B cell (primary cell): Measurements from ENCODE around the gene TAF11L2. TPM values are rescaled to one million over a fixed set of nuclear protein-coding genes. Genes with fewer than 3 reads are reported as not detected.
"Not testable (repeated sequence)": the region's sequence is repeated elsewhere in the genome, so short reads cannot be mapped to it uniquely, and the experiment has no call there.

Experiments
- ATAC-seq: fragments of 200-7000 bp; cut with Tn5 transposase; one replicate; pipeline ENCODE4 v1.10.0; 2021; ENCODE audit warnings: low read depth, mild to moderate bottlenecking, moderate number of reproducible peaks, moderate library complexity
- CTCF ChIA-PET: fragments of 350-600 bp; sonication (Branson Sonifier 250); formaldehyde crosslinking; loops from one replicate; lab custom pipeline; 2021; ENCODE audit warnings: antibody characterized with exemption, inconsistent platforms; lab: Charles Lee
- POLR2A ChIA-PET: fragments of 350-600 bp; sonication (Branson Sonifier 250); formaldehyde crosslinking; loops from one replicate; lab custom pipeline; 2021; ENCODE audit warnings: antibody characterized with exemption; lab: Charles Lee
- DNase-seq: peaks from one replicate; pipeline ENCODE4 v3.0.0; 2013
- H2AFZ ChIP-seq: 2 replicates; pipeline ENCODE4 v1.6.1; 2012; ENCODE audit warnings: mild to moderate bottlenecking, low read depth, low read length; ENCODE audit not compliant: insufficient read depth, poor library complexity, severe bottlenecking
- H3K27ac ChIP-seq, 2 donors: 1 replicate in 1 of 2; 2 replicates in 1 of 2; pipeline ENCODE4 v1.5.1; 2012 to 2013; ENCODE audit warnings: low read length in 2 of 2, mild to moderate bottlenecking in 2 of 2, moderate library complexity in 1 of 2
- H3K27me3 ChIP-seq, 4 experiments: fragments of 200-600 bp in 1 of 4; sonication (generic) in 1 of 4; replicated peaks in 1 of 4; 1 replicate in 2 of 4; 2 replicates in 2 of 4; pipeline versions ENCODE4 v1.6.1 to v1.7.0; 2013 to 2016; ENCODE audit warnings: low read length in 3 of 4, mild to moderate bottlenecking in 2 of 4, mixed read lengths in 1 of 4, moderate library complexity in 1 of 4; ENCODE audit not compliant: insufficient read depth in 4 of 4, control insufficient read depth in 3 of 4; ENCODE audit errors: control extremely low read depth in 1 of 4
- H3K36me3 ChIP-seq, 2 experiments: replicated peaks in 1 of 2; 1 replicate in 1 of 2; 2 replicates in 1 of 2; pipeline versions ENCODE4 v1.6.1 to v1.7.1; 2013; ENCODE audit warnings: low read length in 1 of 2; ENCODE audit not compliant: insufficient read depth in 2 of 2, control insufficient read depth in 1 of 2; ENCODE audit errors: control extremely low read depth in 1 of 2, extremely low read depth in 1 of 2
- H3K4me1 ChIP-seq, 2 donors: fragments of 200-600 bp in 1 of 2; sonication (generic) in 1 of 2; 1 replicate in 1 of 2; 2 replicates in 1 of 2; pipeline versions ENCODE4 v1.5.1 to v1.6.1; 2013 to 2017; ENCODE audit warnings: low read length in 2 of 2; ENCODE audit not compliant: control insufficient read depth in 2 of 2, insufficient read depth in 2 of 2
- H3K4me2 ChIP-seq: replicated peaks from 2 replicates; pipeline ENCODE3; 2012; ENCODE audit warnings: mild to moderate bottlenecking, low read depth, low read length; ENCODE audit not compliant: poor library complexity, severe bottlenecking
- H3K4me3 ChIP-seq, 5 experiments: fragments of 200-600 bp in 1 of 5; sonication (generic) in 1 of 5; 1 replicate in 3 of 5; 2 replicates in 2 of 5; pipeline versions ENCODE4 v1.5.1 to v1.7.0; 2011 to 2016; ENCODE audit warnings: low read length in 4 of 5, mild to moderate bottlenecking in 4 of 5, low read depth in 2 of 5, control low read depth in 1 of 5, moderate library complexity in 1 of 5; ENCODE audit not compliant: insufficient read depth in 1 of 5; ENCODE audit errors: control extremely low read depth in 1 of 5, extremely low read depth in 1 of 5
- H3K79me2 ChIP-seq: fragments of 200-600 bp; sonication (generic); one replicate; pipeline ENCODE4 v1.6.0; 2016; ENCODE audit warnings: low read length; ENCODE audit not compliant: control insufficient read depth, insufficient read depth
- H3K9ac ChIP-seq: fragments of 200-600 bp; sonication (generic); 2 replicates; pipeline ENCODE4 v1.6.1; 2017; ENCODE audit warnings: mild to moderate bottlenecking, low read length, moderate library complexity
- H3K9me3 ChIP-seq, 3 donors: one replicate each; pipeline versions ENCODE4 v1.6.1 to v1.7.1; 2013; ENCODE audit warnings: low read length in 2 of 3; ENCODE audit not compliant: control insufficient read depth in 2 of 3, insufficient read depth in 1 of 3; ENCODE audit errors: control extremely low read depth in 1 of 3
- H4K20me1 ChIP-seq: 2 replicates; pipeline ENCODE4 v1.6.0; 2012; ENCODE audit warnings: mild to moderate bottlenecking, low read length; ENCODE audit not compliant: insufficient read depth, control insufficient read depth, poor library complexity, severe bottlenecking
- H3K27ac Mint-ChIP-seq: one replicate; pipeline ENCODE4 v1.8.0; 2021; ENCODE audit warnings: mixed read lengths
- H3K27me3 Mint-ChIP-seq: one replicate; pipeline ENCODE4 v1.8.0; 2021; ENCODE audit warnings: mixed read lengths
- H3K4me1 Mint-ChIP-seq: one replicate; pipeline ENCODE4 v1.8.0; 2021; ENCODE audit warnings: mixed read lengths
- H3K4me3 Mint-ChIP-seq: one replicate; pipeline ENCODE4 v1.8.0; 2021; ENCODE audit warnings: mixed read lengths
- H3K9me3 Mint-ChIP-seq: one replicate; pipeline ENCODE4 v1.8.0; 2022; ENCODE audit warnings: mixed read lengths; ENCODE audit not compliant: insufficient read depth
- WGBS: methylation state at CpG from one replicate; pipeline ENCODE4 v1.1.5; 2013; ENCODE audit warnings: missing lambda C conversion rate; ENCODE audit not compliant: insufficient coverage; 5-methylcytosine and 5-hydroxymethylcytosine counted together
- intact Hi-C: fragments of 100-400 bp; cut with micrococcal nuclease; formaldehyde crosslinking; loops from one replicate; pipeline ENCODE4 v1.10.0; 2022
- polyA plus RNA-seq: library from polyadenylated mRNA; depleted of rRNA; stranded (reverse); fragments of >200 nt; gene quantifications from 2 replicates; pipeline ENCODE4 v1.2.3, GENCODE V29; 2012
- total RNA-seq, 2 donors: library from RNA; stranded (reverse); fragments of 120-200 nt in 1 of 2; gene quantifications; 1 replicate in 1 of 2; 2 replicates in 1 of 2; pipeline versions ENCODE4 v1.2.3 to v1.2.4, GENCODE V29; 2013 to 2022

The TAF11L2 gene
- total and polyA plus RNA-seq, 2 donors (not counting 1 experiment from before 2014, with no cell fraction given): not detected

DNA sequence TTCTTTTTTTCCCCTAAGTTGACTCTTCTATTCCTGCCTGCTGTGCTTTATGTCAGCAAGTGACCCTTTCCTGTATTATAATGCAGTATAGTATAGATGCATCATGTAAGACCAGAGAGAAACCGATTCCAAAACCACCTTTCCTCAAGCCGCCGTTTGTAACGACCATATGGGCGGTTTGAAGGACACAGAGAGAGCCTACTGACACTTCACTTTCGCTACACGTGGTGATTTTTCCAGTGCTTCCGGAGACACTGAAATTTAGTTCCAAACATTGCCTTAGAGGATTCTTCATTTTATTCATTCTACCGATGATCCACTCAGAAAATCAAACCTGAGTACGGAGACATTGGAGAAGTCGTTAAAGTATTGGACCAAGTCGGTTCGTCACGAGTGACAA is 21.5 kb downstream of the TAF11L2 start:
- ATAC-seq, H3K36me3 ChIP-seq, H3K27me3 Mint-ChIP-seq, H3K4me1 Mint-ChIP-seq, POLR2A ChIA-PET, H3K4me1 ChIP-seq, H3K27ac Mint-ChIP-seq, H2AFZ ChIP-seq, intact Hi-C loops, H3K9me3 ChIP-seq, H4K20me1 ChIP-seq, H3K79me2 ChIP-seq, H3K9ac ChIP-seq, H3K27ac ChIP-seq, H3K4me3 Mint-ChIP-seq, H3K27me3 ChIP-seq, H3K9me3 Mint-ChIP-seq, DNase-seq, CTCF ChIA-PET, H3K4me3 ChIP-seq, H3K4me2 ChIP-seq: not testable (repeated sequence)
- WGBS: no CpG with 5 or more reads among the region's 14 CpGs

- H3K27ac Mint-ChIP-seq, H3K9me3 ChIP-seq, POLR2A ChIA-PET, H3K4me1 Mint-ChIP-seq, H3K4me1 ChIP-seq, H3K4me3 ChIP-seq, H3K4me3 Mint-ChIP-seq, H3K9ac ChIP-seq, H4K20me1 ChIP-seq, H3K79me2 ChIP-seq, H3K9me3 Mint-ChIP-seq, H3K27ac ChIP-seq, intact Hi-C loops, DNase-seq, H2AFZ ChIP-seq, CTCF ChIA-PET, H3K27me3 ChIP-seq, H3K36me3 ChIP-seq, H3K4me2 ChIP-seq, H3K27me3 Mint-ChIP-seq, ATAC-seq: not testable (repeated sequence)
- no CpG with 5 or more reads among the region's 15 CpGs for WGBS
These were observed 23.5 kb downstream of the TAF11L2 start, which contains the start of gene TAF11L4 for GRCh38 chr5:17521501-17521900. TSS of gene TAF11L4 (plus strand) at chr5:17521801.

- H3K9me3 Mint-ChIP-seq, H4K20me1 ChIP-seq: not testable (repeated sequence)
These were observed 26.9 kb downstream of the TAF11L2 start, which contains the start of gene TAF11L5 for GRCh38 chr5:17524935-17525334. TSS of gene TAF11L5 (plus strand) at chr5:17525235.

GRCh38 chr5:17526504-17526903 is 28.5 kb downstream of the TAF11L2 start:
- CTCF ChIA-PET, H3K4me1 ChIP-seq, H3K4me3 Mint-ChIP-seq, H3K27me3 Mint-ChIP-seq, H4K20me1 ChIP-seq, H2AFZ ChIP-seq, H3K27ac Mint-ChIP-seq, ATAC-seq, H3K4me2 ChIP-seq, H3K4me1 Mint-ChIP-seq, H3K9me3 Mint-ChIP-seq, POLR2A ChIA-PET, H3K27ac ChIP-seq, H3K27me3 ChIP-seq, H3K36me3 ChIP-seq, H3K79me2 ChIP-seq, intact Hi-C loops, H3K9ac ChIP-seq, DNase-seq, H3K9me3 ChIP-seq, H3K4me3 ChIP-seq: not testable (repeated sequence)
- 95% methylated on average over 4 of the region's 17 CpGs for WGBS

More at GRCh38 chr5:17524935-17525334, 26.9 kb downstream of the TAF11L2 start, which contains the start of gene TAF11L5:
- H2AFZ ChIP-seq, DNase-seq, H3K79me2 ChIP-seq, H3K9ac ChIP-seq, H3K27me3 ChIP-seq, ATAC-seq, H3K4me1 ChIP-seq, H3K4me1 Mint-ChIP-seq, H3K4me3 ChIP-seq, H3K4me3 Mint-ChIP-seq, intact Hi-C loops, H3K27ac ChIP-seq, H3K4me2 ChIP-seq, H3K9me3 ChIP-seq, POLR2A ChIA-PET, H3K36me3 ChIP-seq, H3K27ac Mint-ChIP-seq, H3K27me3 Mint-ChIP-seq, CTCF ChIA-PET: not testable (repeated sequence)
- no CpG with 5 or more reads among the region's 15 CpGs for WGBS
